B cell (primary cell): ENCODE results near the gene DKK3.

Experiments
- EZH2 ChIP-seq: IDR thresholded peaks from 2 replicates; pipeline ENCODE4 v1.6.1; 2012; ENCODE audit warnings: borderline replicate concordance, low read depth, mild to moderate bottlenecking, moderate library complexity, low read length; ENCODE audit not compliant: insufficient read depth, poor library complexity, severe bottlenecking
- TF ChIP-seq, protein P1 (sequence below): fragments of 200-600 bp; IDR thresholded peaks from one replicate; pipeline ENCODE4 v1.8.0; 2022; ENCODE audit warnings: antibody characterized with exemption, mild to moderate bottlenecking

DNA sequence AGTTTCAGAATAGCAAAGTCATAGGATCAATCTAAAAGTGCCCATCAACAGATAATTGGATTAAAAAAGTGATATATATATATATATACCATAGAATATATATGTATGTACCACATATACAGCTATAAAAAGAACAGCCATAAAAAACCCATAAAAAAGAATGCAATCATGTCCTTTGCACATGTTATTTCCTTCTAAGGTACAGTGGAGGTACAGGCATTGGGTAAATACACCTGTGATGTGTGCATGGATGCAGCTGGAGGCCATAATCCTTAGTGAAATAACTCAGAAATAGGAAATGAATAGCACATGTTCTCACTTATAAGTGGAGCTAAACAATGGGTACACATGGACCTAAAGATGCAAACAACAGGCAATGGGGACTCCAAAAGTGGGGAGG is 7.1 kb upstream of the DKK3 start:
- TF ChIP-seq, protein P1, sequence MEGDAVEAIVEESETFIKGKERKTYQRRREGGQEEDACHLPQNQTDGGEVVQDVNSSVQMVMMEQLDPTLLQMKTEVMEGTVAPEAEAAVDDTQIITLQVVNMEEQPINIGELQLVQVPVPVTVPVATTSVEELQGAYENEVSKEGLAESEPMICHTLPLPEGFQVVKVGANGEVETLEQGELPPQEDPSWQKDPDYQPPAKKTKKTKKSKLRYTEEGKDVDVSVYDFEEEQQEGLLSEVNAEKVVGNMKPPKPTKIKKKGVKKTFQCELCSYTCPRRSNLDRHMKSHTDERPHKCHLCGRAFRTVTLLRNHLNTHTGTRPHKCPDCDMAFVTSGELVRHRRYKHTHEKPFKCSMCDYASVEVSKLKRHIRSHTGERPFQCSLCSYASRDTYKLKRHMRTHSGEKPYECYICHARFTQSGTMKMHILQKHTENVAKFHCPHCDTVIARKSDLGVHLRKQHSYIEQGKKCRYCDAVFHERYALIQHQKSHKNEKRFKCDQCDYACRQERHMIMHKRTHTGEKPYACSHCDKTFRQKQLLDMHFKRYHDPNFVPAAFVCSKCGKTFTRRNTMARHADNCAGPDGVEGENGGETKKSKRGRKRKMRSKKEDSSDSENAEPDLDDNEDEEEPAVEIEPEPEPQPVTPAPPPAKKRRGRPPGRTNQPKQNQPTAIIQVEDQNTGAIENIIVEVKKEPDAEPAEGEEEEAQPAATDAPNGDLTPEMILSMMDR: no peak
- TF ChIP-seq EZH2: no peak
